PC-3 (cell line): ENCODE results near the gene ANO7.

Source experiments
- EZH2 ChIP-seq: fragments of 300-600 bp; sonication (generic); IDR thresholded peaks from one replicate; pipeline ENCODE4 v1.6.1; 2017; ENCODE audit warnings: antibody characterized with exemption, mild to moderate bottlenecking, low read length; ENCODE audit not compliant: unreplicated experiment
- EZH2phosphoT487 ChIP-seq: fragments of 300-600 bp; sonication (generic); IDR thresholded peaks from 2 replicates; pipeline ENCODE4 v1.6.1; 2018; ENCODE audit warnings: mild to moderate bottlenecking, antibody characterized with exemption, low read length, borderline replicate concordance
- TF ChIP-seq, protein P1 (sequence below): fragments of 300-600 bp; sonication (generic); conservative IDR thresholded peaks from 2 replicates; pipeline ENCODE4 v1.5.1; 2017; ENCODE audit warnings: antibody characterized with exemption, low read depth, mild to moderate bottlenecking, low read length

DNA sequence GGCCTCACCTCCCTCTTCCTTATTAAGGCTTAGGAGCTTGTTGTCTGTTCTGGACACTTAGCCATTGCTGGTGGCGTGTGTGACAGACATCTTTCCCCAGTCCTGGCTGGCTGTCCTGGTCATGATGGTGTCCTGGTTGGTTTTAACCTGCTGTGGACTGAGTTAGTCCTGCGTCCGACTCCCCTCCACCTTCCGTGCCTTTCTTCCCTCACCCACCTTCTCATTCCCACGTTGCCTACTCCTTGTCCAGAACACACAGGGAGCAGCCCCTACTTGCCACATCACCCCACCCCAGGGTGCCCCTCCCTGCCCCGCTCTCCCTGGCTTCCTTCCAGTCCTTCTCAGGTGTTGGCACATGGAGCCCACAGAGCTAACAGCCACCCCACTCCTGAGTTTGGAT is 9.5 kb downstream of the ANO7 start:
- TF ChIP-seq, protein P1, sequence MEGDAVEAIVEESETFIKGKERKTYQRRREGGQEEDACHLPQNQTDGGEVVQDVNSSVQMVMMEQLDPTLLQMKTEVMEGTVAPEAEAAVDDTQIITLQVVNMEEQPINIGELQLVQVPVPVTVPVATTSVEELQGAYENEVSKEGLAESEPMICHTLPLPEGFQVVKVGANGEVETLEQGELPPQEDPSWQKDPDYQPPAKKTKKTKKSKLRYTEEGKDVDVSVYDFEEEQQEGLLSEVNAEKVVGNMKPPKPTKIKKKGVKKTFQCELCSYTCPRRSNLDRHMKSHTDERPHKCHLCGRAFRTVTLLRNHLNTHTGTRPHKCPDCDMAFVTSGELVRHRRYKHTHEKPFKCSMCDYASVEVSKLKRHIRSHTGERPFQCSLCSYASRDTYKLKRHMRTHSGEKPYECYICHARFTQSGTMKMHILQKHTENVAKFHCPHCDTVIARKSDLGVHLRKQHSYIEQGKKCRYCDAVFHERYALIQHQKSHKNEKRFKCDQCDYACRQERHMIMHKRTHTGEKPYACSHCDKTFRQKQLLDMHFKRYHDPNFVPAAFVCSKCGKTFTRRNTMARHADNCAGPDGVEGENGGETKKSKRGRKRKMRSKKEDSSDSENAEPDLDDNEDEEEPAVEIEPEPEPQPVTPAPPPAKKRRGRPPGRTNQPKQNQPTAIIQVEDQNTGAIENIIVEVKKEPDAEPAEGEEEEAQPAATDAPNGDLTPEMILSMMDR, result no peak
- TF ChIP-seq EZH2 (no peak), EZH2phosphoT487 (no peak)
